Stimulated activated CD4-positive, alpha-beta T cell treated with anti-CD3 and anti-CD28 coated beads, TNF-alpha, amount 100 ng/mL, for 1 hour (primary cell): ENCODE results near the gene PERM1.
"Not testable (repeated sequence)": the region's sequence is repeated elsewhere in the genome, so short reads cannot be mapped to it uniquely, and the experiment has no call there.

Experiments
- DNase-seq, 3 donors: peaks; one replicate each; pipeline ENCODE4 v3.0.0-alpha.2; 2020; ENCODE audit warnings: low read depth in 3 of 3, low spot score in 1 of 3

The PERM1 gene

DNA sequence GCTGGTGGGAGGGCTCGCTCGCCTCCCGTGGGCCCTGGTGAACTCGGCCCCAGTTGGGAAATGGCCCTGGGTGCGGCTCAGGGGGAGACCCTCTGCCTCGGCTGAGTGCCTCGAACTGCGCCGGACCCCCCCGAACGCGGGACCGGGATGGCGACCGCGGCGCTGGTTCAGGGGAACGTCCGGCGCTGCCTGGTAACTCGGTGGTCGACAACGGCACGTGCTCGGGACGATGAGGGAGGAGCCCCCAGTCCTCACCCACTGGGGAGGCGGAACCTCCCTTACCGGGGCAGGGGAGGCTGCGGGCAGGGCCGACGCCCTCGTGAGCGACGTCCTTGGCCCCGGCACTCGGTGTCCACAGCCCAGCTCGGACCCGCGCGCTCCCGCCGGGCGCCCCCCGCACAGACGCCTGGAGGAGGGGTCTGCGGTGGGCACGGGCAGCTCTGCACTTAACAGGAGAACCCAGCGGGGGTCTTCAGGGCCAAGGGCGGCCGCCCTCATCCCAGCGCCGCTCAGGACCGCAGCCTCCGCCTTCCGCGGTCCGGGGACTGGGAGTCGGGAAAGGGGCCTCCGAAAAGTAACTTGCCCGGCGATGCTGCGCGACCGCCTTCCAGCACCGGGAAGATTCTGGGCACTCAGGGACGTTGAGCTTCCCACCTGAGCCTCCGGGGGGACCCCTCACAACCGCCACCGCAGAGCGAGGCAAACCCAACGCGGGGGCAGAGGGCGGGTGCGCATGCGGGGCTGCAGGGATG, 16.3 kb upstream of the PERM1 start:
- no peak for DNase-seq

DNA sequence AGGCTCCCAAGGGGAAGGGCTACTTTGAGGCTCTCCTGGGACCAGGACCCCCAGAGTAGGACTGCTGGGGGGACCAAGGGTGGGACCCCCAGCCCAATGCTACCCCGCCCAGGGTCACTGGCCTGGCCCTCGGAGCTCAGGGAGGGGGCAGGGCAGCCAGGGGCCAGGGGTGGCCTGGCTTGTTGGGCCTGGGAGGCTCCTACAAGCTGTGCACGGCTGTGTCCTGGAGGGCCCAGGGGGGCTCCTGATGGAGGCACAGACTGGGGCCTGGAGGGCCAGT, 15.8 kb upstream of the PERM1 start:
- no peak for DNase-seq

DNA sequence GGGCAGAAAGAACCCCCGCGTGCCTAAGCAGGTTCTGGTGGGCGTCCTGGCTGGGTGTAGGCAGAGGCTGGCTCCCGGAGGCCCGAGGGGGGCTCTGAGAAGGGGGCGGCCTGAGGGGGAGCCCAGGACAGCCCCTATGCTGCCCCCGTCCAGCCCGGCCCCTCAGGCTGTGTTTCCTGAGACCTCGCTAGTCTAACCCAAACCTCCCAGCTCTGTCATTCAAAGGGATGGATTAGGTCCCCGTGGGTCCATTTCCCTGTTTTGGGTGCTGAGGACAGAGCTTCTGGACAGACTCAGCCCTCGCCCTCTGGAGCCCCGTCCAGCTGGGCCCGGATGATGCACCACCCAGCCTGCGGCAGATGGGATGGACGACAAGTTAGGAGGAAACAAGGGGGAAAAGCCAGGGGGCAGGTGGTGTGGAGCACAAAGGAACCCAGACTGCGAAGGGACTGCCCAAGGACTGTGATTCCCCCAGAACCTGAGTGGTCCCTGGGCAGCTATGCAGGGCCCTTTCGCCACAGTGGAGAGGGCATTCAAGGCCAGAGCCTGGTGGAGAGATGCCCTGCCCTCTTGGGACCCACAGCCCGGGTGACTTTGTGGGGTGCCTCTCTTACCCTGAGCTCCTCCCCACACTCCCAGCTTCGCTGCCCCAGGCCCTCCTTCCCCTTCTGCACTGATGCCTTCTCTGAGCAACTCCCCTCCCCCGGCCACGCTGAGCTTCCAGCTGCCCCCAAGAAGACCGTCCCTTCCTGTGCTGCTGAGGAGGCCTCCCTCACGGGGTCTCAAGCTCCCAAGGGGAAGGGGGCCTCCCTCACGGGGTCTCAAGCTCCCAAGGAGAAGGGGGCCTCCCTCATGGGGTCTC, 15.2 kb upstream of the PERM1 start:
- no peak for DNase-seq

DNA sequence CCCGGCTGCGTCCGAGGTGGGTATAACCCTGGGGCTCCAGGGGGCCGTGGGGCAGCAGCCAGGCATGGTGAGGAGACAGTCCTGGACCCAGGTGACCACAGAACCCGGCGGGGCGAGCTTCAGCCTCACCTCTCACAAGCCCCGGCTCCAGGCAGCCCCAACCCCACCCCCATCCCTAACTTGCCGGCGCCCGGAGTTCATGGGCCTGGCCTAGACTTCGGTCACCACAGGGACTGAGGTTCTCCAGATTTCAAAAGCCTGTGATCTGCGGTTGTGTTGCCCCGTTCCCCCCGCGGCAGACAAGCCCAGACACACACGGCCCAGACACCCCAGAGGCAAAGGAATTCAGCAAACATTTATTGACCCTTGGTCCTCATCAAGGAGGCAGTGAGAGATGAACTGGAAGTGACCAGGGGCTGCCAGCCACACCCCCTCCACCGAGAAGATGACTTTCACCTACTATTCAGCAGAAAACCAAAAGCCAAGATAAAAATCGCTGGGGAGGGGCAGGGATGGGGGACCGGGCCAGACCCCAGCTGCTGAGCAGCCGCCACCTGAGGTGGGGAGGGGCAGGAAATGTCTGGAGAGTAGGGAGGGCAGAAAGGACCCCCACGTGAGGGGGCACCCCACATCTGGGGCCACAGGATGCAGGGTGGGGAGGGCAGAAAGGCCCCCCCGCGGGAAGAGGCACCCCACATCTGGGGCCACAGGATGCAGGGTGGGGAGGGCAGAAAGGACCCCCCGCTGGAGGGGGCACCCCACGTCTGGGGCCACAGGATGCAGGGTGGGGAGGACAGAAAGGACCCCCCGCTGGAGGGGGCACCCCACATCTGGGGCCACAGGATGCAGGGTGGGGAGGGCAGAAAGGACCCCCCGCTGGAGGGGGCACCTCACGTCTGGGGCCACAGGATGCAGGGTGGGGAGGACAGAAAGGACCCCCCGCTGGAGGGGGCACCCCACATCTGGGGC, 14.1 kb upstream of the PERM1 start:
- DNase-seq, result no peak

DNA sequence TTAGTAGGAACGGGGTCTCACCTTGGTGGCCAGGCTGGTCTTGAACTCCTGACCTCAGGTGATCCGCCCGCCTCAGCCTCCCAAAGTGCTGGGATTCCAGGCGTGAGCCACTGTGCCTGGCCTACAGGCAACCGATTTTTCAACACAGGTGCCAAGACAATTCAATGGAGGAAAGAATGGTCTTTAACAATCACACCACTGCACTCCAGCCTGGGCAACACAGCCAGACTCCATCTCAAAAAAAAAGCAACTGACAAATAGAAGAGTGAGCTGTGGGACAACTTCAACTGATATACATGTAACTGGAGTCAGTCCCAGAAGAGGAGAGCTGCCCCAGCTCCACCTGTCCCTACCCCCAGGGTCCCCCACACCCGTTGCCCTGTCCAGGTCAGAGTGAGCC, 12.7 kb upstream of the PERM1 start:
- DNase-seq, result not testable (repeated sequence)

DNA sequence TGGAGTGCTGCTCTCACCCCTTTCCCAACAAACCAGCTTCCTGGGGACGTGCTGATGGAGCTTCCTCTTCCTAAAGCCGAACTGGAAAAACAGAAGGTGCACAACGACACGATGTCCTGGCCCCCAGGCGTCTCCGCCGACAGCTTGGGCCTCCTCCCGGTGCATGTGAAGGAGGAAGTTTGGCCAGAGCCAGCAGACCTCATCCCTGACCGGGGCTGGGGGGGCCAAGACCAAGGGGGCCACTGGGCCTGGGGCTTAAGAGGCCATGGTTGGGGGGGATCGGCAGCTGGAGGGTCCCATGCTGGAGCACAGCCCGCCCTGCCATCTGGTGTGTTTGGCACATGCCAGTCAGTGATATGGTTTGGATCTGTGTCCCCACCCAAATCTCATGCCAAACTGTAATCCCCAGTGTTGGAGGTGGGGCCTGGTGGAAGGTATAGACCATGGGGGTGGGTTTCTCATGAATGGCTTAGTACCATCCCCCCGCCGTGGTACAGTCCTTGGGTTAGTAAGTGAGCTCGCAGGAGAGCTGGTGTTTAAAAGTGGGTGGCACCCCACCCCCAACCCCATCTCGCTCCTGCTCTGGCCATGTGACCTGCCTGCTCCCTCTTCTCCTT, 11.6 kb upstream of the PERM1 start:
- no peak for DNase-seq

DNA sequence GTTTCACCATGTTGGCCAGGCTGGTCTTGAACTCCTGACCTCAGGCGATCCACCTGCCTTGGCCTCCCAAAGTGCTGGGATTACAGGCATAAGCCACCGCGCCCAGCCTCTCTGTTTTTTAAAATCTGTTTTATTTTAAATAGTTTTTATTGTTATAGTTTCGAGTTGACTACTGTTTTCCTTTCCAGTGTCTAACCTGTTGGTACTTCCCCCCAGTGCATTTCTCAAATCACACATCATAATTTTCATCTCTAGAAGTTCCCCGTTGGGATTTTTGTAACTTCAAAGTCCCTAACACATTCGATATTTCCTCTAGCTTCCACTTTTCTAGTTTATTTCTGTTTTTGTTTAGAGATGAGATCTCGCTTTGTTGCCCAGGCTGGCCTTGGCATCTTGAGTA, 10.5 kb upstream of the PERM1 start:
- DNase-seq, result no peak

DNA sequence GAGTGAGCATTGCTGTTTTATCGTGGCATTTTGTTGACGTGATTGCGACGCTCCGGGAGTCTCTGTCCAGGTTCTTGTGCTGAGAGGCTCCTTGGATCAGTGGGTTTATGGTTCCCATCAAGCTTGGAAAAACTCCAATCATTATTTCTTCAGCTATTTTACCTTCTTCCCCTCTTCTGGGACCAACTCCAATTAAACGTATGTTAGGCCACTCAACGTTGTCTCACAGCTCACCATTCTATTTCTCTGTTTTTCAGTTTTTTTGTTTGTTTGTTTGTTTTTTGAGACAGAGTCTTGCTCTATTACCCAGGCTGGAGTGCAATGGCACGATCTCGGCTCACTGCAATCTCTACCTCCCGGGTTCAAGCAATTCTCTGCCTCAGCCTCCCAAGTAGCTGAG, 10.0 kb upstream of the PERM1 start:
- no peak for DNase-seq

DNA sequence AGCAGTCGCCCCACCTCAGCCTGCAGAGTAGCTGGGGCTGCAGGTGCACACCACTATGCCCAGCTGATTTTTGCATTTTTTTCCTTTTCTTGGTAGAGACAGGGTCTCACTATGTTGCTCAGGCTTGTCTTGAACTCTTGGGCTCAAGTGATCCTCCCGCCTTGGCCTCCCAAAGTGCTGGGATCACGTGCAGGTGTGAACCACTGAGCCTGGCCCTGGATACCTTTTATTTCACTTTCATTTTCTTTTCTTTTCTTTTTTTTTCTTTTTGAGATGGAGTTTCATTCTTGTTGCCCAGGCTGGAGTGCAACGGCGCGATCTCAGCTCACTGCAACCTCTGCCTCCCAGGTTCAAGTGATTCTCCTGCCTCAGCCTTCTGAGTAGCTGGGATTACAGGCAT, 9.4 kb upstream of the PERM1 start:
- DNase-seq, result not testable (repeated sequence)

DNA sequence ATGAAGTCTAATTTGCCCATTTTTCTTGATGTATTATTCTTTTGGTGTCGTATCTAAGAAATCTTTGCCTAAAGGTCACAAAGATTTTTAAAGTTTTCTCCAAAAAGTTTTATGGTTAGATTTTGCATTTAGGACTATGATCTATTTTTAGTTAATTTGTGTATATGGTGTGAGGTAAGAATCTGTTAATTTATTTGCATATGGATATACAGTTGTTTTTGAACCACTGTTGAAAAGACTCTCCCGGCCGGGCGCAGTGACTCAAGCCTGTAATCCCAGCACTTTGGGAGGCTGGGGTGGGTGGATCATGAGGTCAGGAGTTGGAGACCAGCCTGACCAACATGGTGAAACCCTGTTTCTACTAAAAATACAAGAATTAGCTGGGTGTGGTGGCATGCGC, 6.2 kb upstream of the PERM1 start:
- DNase-seq, result not testable (repeated sequence)

DNA sequence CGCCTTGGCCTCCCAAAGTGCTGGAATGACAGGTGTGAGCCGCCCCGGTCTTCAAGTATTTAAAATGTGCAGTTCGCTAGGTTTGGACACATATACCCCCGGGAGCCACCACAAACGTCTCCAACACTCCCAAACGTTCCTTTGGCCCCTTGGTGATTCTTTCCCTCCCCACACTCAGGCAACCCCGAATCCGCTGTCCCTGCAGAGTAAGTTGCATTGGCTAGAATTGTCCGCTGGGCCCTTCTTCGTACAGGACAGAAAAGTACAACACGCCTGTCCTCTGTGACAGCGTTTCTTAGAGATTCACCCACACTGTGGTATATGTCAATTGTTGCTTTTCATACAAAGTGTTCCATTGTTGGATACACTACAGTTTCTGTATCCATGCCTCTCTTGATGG, 3.2 kb upstream of the PERM1 start:
- no peak for DNase-seq

DNA sequence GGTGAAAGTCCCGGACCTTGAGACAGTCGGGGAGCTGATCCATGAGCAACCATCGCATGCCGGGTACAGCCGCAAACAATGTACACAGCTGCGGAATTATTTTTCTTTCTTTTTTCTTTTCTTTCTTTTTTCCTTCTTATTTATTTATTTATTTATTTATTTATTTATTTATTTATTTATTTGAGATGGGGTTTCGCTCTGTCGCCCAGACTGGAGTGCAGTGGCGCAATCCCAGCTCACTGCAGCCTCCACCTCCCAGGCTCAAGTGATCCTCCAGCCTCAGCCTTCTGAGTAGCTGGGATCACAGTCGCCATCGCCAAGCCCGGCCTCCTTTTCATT, 2.6 kb upstream of the PERM1 start:
- no peak for DNase-seq

DNA sequence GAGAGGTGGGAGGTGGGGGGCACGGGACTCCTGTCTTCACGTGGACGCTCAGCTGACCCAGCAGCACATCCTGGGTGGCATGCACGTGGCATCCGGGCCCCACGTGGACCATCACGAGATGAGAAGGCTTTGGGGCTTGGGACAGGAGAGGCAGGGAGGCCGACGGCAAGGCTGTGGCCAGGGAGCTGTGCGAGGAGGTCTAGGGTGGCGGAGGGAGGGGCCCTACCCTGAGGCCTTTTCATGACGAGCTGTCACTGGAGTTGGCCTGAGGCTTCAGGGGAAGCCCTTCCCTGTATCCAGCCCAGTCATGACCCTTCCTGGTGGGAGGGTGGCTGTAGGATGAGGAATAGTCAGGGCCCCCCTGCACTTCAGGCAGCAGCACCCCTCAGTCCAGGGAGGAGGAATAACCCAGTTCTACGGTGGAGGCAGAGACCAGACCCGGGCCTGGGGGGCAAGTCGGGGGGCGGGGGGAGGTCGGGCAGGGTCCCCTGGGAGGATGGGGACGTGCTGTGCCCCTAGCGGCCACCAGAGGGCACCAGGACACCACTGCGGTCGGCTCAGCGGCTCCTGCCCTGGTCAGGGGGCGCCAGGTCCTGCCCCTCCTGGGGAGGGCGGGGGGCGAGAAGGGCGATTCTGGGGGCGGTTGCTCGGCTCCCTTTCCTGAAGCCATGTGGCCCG, 2.0 kb upstream of the PERM1 start:
- DNase-seq, result peak in 2 of 3 donors; percentile 45 to 59

DNA sequence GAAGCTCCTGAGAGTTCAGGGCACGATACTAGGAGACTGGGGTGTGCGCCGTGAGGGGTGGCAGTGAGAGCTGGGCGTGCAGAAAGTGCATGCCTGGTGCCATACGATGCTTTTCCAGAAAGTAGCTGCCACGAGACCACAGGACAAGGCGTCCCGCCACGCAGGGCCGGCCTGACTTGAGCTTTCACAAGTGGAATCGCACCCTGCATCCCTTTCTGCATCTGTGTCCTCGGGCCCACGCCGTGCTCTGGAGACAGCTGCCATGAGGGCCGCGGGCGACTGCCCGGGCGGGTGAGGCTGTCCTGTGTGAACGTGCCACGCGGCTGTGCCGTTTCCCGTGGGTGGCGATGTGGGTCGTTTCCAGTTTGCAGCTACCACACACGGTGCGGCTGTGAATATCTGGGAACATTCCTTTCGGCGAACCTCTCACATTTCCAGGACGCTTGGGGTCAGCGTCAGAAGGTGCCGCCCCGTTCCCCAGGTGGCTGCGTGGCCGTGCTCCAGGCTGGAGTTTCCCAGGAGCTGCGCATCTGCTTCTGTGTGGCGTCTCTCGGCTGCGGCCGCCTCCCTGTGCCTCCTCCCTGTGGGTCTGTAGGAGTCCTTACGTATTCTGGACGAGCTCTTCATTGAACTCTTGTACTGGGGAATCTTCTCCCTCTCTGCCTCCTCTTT, 1.0 kb upstream of the PERM1 start:
- no peak for DNase-seq

DNA sequence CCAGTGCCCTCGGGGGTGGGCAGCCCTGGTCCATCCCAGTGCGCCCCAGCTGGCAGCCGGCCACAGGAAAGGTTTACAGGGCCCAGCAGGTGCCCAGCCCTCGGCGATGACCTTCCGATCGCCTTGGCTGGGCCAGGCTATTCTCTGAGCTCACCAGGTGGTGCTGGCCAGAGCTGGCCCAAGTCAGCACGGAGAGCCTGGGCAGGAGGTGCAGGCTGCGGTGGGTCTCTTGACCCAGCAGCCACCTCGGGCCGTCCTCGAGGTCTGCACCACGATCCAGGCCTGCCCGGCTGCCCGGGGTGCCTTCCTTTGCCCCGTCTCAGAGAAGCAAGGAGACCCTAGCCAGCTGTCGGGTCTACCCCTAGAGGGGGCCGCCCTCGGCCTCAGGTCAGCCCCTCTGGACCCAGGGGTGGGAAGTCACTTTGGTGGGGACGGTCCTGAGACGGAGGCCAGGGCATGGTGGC, 370 bp downstream of the PERM1 start:
- DNase-seq, result no peak

DNA sequence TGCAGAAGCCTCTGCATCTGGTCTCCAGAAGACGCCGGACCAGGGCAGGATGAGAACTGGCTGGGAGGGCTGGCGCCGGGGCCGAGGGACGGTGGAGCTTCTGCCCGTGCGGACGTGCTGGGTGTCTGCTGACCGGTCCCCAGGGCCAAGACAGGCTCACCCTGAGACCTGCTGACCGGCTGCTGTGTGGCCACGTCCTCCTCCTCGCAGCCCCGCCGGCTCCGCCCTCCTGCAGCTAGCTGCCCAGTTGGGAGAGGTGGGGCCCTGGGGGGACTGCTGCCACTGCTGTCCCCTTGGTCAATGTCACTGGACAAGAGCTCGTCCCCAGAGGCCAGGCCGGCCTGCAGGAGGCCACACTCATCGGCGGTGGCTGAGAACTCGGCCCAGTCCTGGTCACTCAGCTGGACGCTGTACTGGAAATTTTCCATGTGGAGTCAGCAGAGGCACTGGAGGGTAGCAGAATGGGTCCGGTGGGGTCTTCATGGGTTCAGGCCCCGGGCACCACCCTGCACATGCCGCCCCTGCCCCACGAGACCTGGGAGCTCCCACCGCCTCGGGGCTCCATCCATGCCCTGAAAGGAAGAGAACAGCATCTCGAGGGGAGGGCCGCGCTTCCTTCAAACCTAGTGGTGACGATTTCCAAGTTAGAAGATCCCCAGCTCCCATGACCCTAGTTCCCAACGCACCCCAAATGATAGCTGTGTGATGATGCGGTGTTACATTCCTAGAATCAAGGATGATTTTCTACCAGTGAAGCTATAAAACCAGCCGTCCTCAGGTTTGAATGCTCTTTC, 1.1 kb downstream of the PERM1 start:
- DNase-seq, result no peak

DNA sequence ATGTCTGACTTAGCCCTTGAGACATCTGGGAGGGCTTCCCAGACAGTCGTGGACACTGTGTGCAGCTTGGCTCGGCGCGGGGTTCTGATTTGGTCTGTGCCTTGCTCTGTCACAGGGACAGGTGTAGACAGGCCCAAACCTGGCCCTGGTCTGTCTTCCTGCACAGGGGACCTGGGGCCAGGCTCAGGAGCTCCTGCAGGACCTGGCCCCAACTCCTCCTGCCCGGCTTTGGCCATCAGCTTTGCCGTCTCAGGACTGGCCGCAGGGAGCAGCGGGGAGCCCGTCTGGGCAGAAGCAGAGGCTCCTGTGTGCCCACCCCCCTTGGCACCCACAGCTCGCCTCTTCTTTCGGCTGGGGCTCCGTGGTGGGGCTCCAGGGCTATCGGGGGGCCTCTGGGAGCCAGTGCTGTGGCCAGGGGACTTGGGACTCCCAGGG, 1.7 kb downstream of the PERM1 start:
- DNase-seq, result no peak

DNA sequence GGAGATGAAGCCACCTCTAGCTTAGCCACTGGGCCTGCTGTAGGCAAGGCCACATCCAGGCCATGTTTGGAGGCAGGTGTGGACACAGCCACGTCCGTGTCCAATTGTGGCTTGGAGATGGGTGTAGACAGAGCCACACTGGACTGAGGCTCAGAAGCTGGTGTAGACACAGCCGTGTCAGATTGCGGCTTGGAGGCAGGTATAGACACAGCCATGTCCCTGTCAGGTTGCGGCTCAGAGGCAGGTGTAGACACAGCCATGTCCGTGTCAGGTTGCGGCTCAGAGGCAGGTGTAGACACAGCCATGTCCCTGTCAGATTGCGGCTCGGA, 2.2 kb downstream of the PERM1 start:
- no peak for DNase-seq
